ENCODE results near the gene OVOL2. TPM values are rescaled to one million over a fixed set of nuclear protein-coding genes. Genes with fewer than 3 reads are reported as not detected.

Gene OVOL2
- total and polyA plus RNA-seq, 2 donors (not counting 1 experiment from before 2014, with no cell fraction given), result not detected

DNA sequence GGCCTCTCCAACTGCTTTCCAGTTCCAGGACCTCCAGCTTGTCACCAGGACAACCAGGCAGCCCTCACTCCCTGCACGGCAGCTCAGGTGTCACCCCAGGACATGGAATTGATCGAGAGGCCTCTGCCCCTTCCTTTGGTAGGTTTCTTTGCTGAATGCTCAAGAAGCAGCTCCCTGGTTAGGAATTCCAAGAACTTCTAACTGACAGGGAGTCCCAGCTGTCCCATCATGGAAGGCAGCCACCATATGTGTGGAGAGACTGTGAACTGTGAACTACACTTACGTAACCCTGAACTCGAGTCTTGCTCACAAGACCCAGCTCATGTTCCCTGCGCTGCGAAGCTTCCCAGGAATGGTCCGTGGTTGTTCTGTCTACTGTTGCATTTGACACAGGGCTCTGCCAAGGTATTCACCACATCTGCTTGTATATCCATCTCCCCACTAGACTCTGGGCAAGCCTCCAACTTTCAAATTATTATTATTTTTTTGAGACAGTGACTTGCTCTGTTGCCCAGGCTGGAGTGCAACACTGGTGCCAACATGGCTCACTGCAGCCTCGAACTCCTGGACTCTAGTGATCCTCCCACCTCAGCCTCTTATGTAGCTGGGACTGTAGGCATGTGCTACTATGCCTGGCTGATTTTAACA is 53.2 kb downstream of the OVOL2 start:
- intact Hi-C loops (cut with micrococcal nuclease), result loop anchor here (1.0 kb wide), 1 partner anchor 8 kb away; no protein-coding TSS in a partner anchor
- H3K27ac ChIP-seq (ENCODE audit: low read length in 2 of 2), result peak overlapping the region; percentile 70 to 93
- H3K27ac Mint-ChIP-seq, result peak overlapping the region; percentile 93
- H3K4me3 ChIP-seq (ENCODE audit: control extremely low read depth in 1 of 5, extremely low read depth in 1 of 5, insufficient read depth in 1 of 5, low read depth in 2 of 5, low read length in 4 of 5), result no peak overlapping the region
- no peaks in the 10 kb centered on the region for H4K20me1 ChIP-seq (ENCODE audit: control insufficient read depth, insufficient read depth, low read length, poor library complexity, severe bottlenecking)
- peak overlapping the region; percentile 15 for H3K9ac ChIP-seq (ENCODE audit: low read length)
- ChIA-PET POLR2A (no interaction called here), CTCF (interaction anchor here (0.6 to 1.7 kb wide), 10 partner anchors 14 to 500 kb away, joined by 3 to 8 read pairs (median 4); partner anchors contain the start of gene RRBP1)
- no peak for ATAC-seq (ENCODE audit: low read depth)
- no peaks in the 10 kb centered on the region for H3K36me3 ChIP-seq (replicated peaks in 1 of 2; ENCODE audit: control extremely low read depth in 1 of 2, control insufficient read depth in 1 of 2, extremely low read depth in 1 of 2, insufficient read depth in 2 of 2, low read length in 1 of 2)
- peak overlapping the region; percentile 76 for H3K4me3 Mint-ChIP-seq
- peaks cover 35 to 36% of the 10 kb centered on the region in 2 donors for H3K4me1 ChIP-seq (ENCODE audit: control insufficient read depth in 2 of 2, insufficient read depth in 2 of 2, low read length in 2 of 2)
- H3K79me2 ChIP-seq (ENCODE audit: control insufficient read depth, insufficient read depth, low read length), result no peaks in the 10 kb centered on the region
- WGBS (ENCODE audit: insufficient coverage), result 96% methylated on average over 7 of the region's 8 CpGs
- no peaks in the 10 kb centered on the region for H3K27me3 ChIP-seq (replicated peaks in 1 of 4; ENCODE audit: control extremely low read depth in 1 of 4, control insufficient read depth in 3 of 4, insufficient read depth in 4 of 4, low read length in 3 of 4)
- TF ChIP-seq EZH2 (IDR thresholded peaks at IDR 0.05; ENCODE audit: borderline replicate concordance, insufficient read depth, low read depth, low read length, poor library complexity, severe bottlenecking) (no peak), CTCF (IDR thresholded peaks at IDR 0.05) (no peak)
- no peak for DNase-seq
- H3K4me2 ChIP-seq (replicated peaks; ENCODE audit: low read depth, low read length, poor library complexity, severe bottlenecking), result peak overlapping the region; percentile 61
- H2AFZ ChIP-seq (ENCODE audit: insufficient read depth, low read depth, low read length, poor library complexity, severe bottlenecking), result peak overlapping the region; percentile 45
- H3K9me3 Mint-ChIP-seq (ENCODE audit: insufficient read depth), result no peaks in the 10 kb centered on the region
- H3K4me1 Mint-ChIP-seq, result peaks cover 37% of the 10 kb centered on the region
- no peaks in the 10 kb centered on the region for H3K9me3 ChIP-seq (ENCODE audit: control extremely low read depth in 1 of 3, control insufficient read depth in 2 of 3, insufficient read depth in 1 of 3, low read length in 2 of 3)
- H3K27me3 Mint-ChIP-seq, result no peaks in the 10 kb centered on the region

DNA sequence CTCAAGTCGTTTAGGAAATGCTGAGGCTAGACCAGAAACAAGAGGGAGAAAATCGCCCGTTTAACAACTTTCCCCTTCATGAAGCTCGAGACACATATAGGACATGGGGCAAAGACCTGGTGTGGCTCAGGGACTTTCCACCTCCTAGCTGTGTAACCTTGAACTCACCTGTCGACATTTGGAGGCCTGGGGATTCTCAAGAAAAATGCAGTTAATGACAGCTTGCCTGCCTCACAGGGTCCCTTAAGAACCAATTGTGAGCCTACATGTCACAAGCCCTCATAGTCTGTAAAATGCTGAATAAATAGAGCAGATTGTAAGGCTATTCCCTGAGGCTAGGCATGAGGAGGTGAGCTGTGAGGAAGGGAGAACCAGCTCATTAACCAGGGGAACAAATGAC is 53.8 kb downstream of the OVOL2 start:
- 15% methylated on average over 3 of the region's 5 CpGs for WGBS (ENCODE audit: insufficient coverage)
- H3K9me3 Mint-ChIP-seq (ENCODE audit: insufficient read depth), result no peaks in the 10 kb centered on the region

More for the DNA sequence above, 53.8 kb downstream of the OVOL2 start:
- ATAC-seq (ENCODE audit: low read depth) (peak; percentile 38), DNase-seq (peak; percentile 55)
- peak overlapping the region in 1 of 5 experiments; percentile 16 for H3K4me3 ChIP-seq (ENCODE audit: control extremely low read depth in 1 of 5, extremely low read depth in 1 of 5, insufficient read depth in 1 of 5, low read depth in 2 of 5, low read length in 4 of 5)
- peak overlapping the region; percentile 45 for H2AFZ ChIP-seq (ENCODE audit: insufficient read depth, low read depth, low read length, poor library complexity, severe bottlenecking)
- peak overlapping the region; percentile 15 for H3K9ac ChIP-seq (ENCODE audit: low read length)
- H3K9me3 ChIP-seq (ENCODE audit: control extremely low read depth in 1 of 3, control insufficient read depth in 2 of 3, insufficient read depth in 1 of 3, low read length in 2 of 3), result no peaks in the 10 kb centered on the region
- no peaks in the 10 kb centered on the region for H3K27me3 ChIP-seq (replicated peaks in 1 of 4; ENCODE audit: control extremely low read depth in 1 of 4, control insufficient read depth in 3 of 4, insufficient read depth in 4 of 4, low read length in 3 of 4)
- no peaks in the 10 kb centered on the region for H4K20me1 ChIP-seq (ENCODE audit: control insufficient read depth, insufficient read depth, low read length, poor library complexity, severe bottlenecking)
- H3K36me3 ChIP-seq (replicated peaks in 1 of 2; ENCODE audit: control extremely low read depth in 1 of 2, control insufficient read depth in 1 of 2, extremely low read depth in 1 of 2, insufficient read depth in 2 of 2, low read length in 1 of 2), result no peaks in the 10 kb centered on the region
- Mint-ChIP-seq H3K27ac (peak overlapping the region; percentile 93), H3K27me3 (no peaks in the 10 kb centered on the region), H3K4me1 (peaks cover 37% of the 10 kb centered on the region), H3K4me3 (peak overlapping the region; percentile 74)
- H3K4me1 ChIP-seq (ENCODE audit: control insufficient read depth in 2 of 2, insufficient read depth in 2 of 2, low read length in 2 of 2), result peaks cover 35 to 36% of the 10 kb centered on the region in 2 donors
- H3K4me2 ChIP-seq (replicated peaks; ENCODE audit: low read depth, low read length, poor library complexity, severe bottlenecking), result peak overlapping the region; percentile 61
- POLR2A ChIA-PET, result no interaction called here
- peak overlapping the region; percentile 70 to 93 for H3K27ac ChIP-seq (ENCODE audit: low read length in 2 of 2)
- intact Hi-C loops (cut with micrococcal nuclease), result no loop called here
- no peak for TF ChIP-seq EZH2 (IDR thresholded peaks at IDR 0.05; ENCODE audit: borderline replicate concordance, insufficient read depth, low read depth, low read length, poor library complexity, severe bottlenecking)
- TF ChIP-seq CTCF (IDR thresholded peaks at IDR 0.05), result no peak
- H3K79me2 ChIP-seq (ENCODE audit: control insufficient read depth, insufficient read depth, low read length), result no peaks in the 10 kb centered on the region
- CTCF ChIA-PET, result interaction anchor here (0.7 to 1.7 kb wide), 11 partner anchors 9 to 499 kb away, joined by 3 to 8 read pairs (median 4); partner anchors contain the start of gene RRBP1
